Measurements from ENCODE around the gene KCNH2. TPM values are rescaled to one million over a fixed set of nuclear protein-coding genes. Genes with fewer than 3 reads are reported as not detected.

Gene KCNH2
- total and polyA plus RNA-seq, 5 donors = 113 to 163 (median 132) TPM

- H3K27ac ChIP-seq (ENCODE audit: low read length) = peak overlapping the region; percentile 88
- intact Hi-C loops (cut with DNase I) = no loop called here
- WGBS = 63% methylated on average over 9 of the region's 9 CpGs
- no peaks in the 10 kb centered on the region for H3K27me3 ChIP-seq (ENCODE audit: control insufficient read depth, insufficient read depth)
- no peak overlapping the region for H3K4me3 ChIP-seq (ENCODE audit: low read length)
- no peaks in the 10 kb centered on the region for H3K9me3 ChIP-seq (ENCODE audit: control insufficient read depth, low read length)
- peaks cover 4% of the 10 kb centered on the region for H3K4me1 ChIP-seq (ENCODE audit: control insufficient read depth, insufficient read depth, low read length)
- DNase-seq (peak in 2 of 3 donors; percentile 31 to 35), ATAC-seq (no peak)
Observed at GRCh38 chr7:150975536-150976319, 2.4 kb downstream of the KCNH2 start.

GRCh38 chr7:150974468-150975391 lies 3.4 kb downstream of the KCNH2 start:
- ATAC-seq (no peak), DNase-seq (peak; percentile 59 to 87 (median 86))
- Histone ChIP-seq H3K27me3 (ENCODE audit: control insufficient read depth, insufficient read depth) (no peaks in the 10 kb centered on the region), H3K4me1 (ENCODE audit: control insufficient read depth, insufficient read depth, low read length) (peaks cover 4% of the 10 kb centered on the region), H3K9me3 (ENCODE audit: control insufficient read depth, low read length) (no peaks in the 10 kb centered on the region), H3K27ac (ENCODE audit: low read length) (peak overlapping the region; percentile 88), H3K4me3 (ENCODE audit: low read length) (peak overlapping the region; percentile 11)
- intact Hi-C loops (cut with DNase I) = no loop called here
- 4% methylated on average over 88 of the region's 89 CpGs for WGBS

GRCh38 chr7:150973571-150974451 lies 4.3 kb downstream of the KCNH2 start:
- Histone ChIP-seq H3K27ac (ENCODE audit: low read length) (peak overlapping the region; percentile 14), H3K4me3 (ENCODE audit: low read length) (no peak overlapping the region), H3K9me3 (ENCODE audit: control insufficient read depth, low read length) (no peaks in the 10 kb centered on the region), H3K4me1 (ENCODE audit: control insufficient read depth, insufficient read depth, low read length) (peaks cover 7% of the 10 kb centered on the region), H3K27me3 (ENCODE audit: control insufficient read depth, insufficient read depth) (no peaks in the 10 kb centered on the region)
- DNase-seq (peak in 2 of 3 donors; percentile 47 to 61), ATAC-seq (no peak)
- intact Hi-C loops (cut with DNase I) = no loop called here
- 56% methylated on average over 27 of the region's 27 CpGs for WGBS

GRCh38 chr7:150972741-150973140 lies 5.4 kb downstream of the KCNH2 start:
- Histone ChIP-seq H3K27me3 (ENCODE audit: control insufficient read depth, insufficient read depth) (no peaks in the 10 kb centered on the region), H3K4me1 (ENCODE audit: control insufficient read depth, insufficient read depth, low read length) (peaks cover 7% of the 10 kb centered on the region)

GRCh38 chr7:150972023-150972468 lies 6.1 kb downstream of the KCNH2 start:
- 45% methylated on average over 12 of the region's 12 CpGs for WGBS
- ATAC-seq (peak; percentile 65 to 69), DNase-seq (peak; percentile 69 to 91 (median 91))
- Histone ChIP-seq H3K4me3 (ENCODE audit: low read length) (no peak overlapping the region), H3K27ac (ENCODE audit: low read length) (peak overlapping the region; percentile 53), H3K27me3 (ENCODE audit: control insufficient read depth, insufficient read depth) (no peaks in the 10 kb centered on the region), H3K9me3 (ENCODE audit: control insufficient read depth, low read length) (no peaks in the 10 kb centered on the region), H3K4me1 (ENCODE audit: control insufficient read depth, insufficient read depth, low read length) (peaks cover 7% of the 10 kb centered on the region)
- intact Hi-C loops (cut with DNase I) = no loop called here

More at GRCh38 chr7:150972741-150973140, 5.4 kb downstream of the KCNH2 start:
- ATAC-seq = no peak
- Histone ChIP-seq H3K4me3 (ENCODE audit: low read length) (no peak overlapping the region), H3K27ac (ENCODE audit: low read length) (peak overlapping the region; percentile 53), H3K9me3 (ENCODE audit: control insufficient read depth, low read length) (no peaks in the 10 kb centered on the region)
- intact Hi-C loops (cut with DNase I) = no loop called here
- 56% methylated on average over 8 of the region's 8 CpGs for WGBS
- peak in 2 of 3 donors; percentile 37 to 47 for DNase-seq

GRCh38 chr7:150971242-150972022 lies 6.7 kb downstream of the KCNH2 start:
- ATAC-seq (peak in 1 of 2 donors; percentile 19), DNase-seq (peak in 2 of 3 donors; percentile 68 to 76)
- Histone ChIP-seq H3K27ac (ENCODE audit: low read length) (peak overlapping the region; percentile 21), H3K4me1 (ENCODE audit: control insufficient read depth, insufficient read depth, low read length) (peaks cover 7% of the 10 kb centered on the region), H3K9me3 (ENCODE audit: control insufficient read depth, low read length) (no peaks in the 10 kb centered on the region), H3K27me3 (ENCODE audit: control insufficient read depth, insufficient read depth) (no peaks in the 10 kb centered on the region), H3K4me3 (ENCODE audit: low read length) (no peak overlapping the region)
- WGBS = 40% methylated on average over 16 of the region's 16 CpGs
- intact Hi-C loops (cut with DNase I) = no loop called here

GRCh38 chr7:150970424-150970823 lies 7.7 kb downstream of the KCNH2 start:
- WGBS = 77% methylated on average over 11 of the region's 11 CpGs
- H3K27ac ChIP-seq (ENCODE audit: low read length) = no peak overlapping the region
- intact Hi-C loops (cut with DNase I) = no loop called here
- H3K9me3 ChIP-seq (ENCODE audit: control insufficient read depth, low read length) = no peaks in the 10 kb centered on the region
- no peak for ATAC-seq
- DNase-seq = no peak
- H3K27me3 ChIP-seq (ENCODE audit: control insufficient read depth, insufficient read depth) = no peaks in the 10 kb centered on the region
- peaks cover 7% of the 10 kb centered on the region for H3K4me1 ChIP-seq (ENCODE audit: control insufficient read depth, insufficient read depth, low read length)
- no peak overlapping the region for H3K4me3 ChIP-seq (ENCODE audit: low read length)

GRCh38 chr7:150969475-150969874 lies 8.6 kb downstream of the KCNH2 start:
- no peak for ATAC-seq
- Histone ChIP-seq H3K9me3 (ENCODE audit: control insufficient read depth, low read length) (no peaks in the 10 kb centered on the region), H3K27ac (ENCODE audit: low read length) (peak overlapping the region; percentile 1), H3K4me1 (ENCODE audit: control insufficient read depth, insufficient read depth, low read length) (peaks cover 9% of the 10 kb centered on the region), H3K27me3 (ENCODE audit: control insufficient read depth, insufficient read depth) (no peaks in the 10 kb centered on the region), H3K4me3 (ENCODE audit: low read length) (no peak overlapping the region)
- 73% methylated on average over 7 of the region's 7 CpGs for WGBS
- peak in 2 of 3 donors; percentile 32 to 34 for DNase-seq
- intact Hi-C loops (cut with DNase I) = no loop called here

- H3K27ac ChIP-seq (ENCODE audit: low read length) = peak overlapping the region; percentile 33
- H3K4me1 ChIP-seq (ENCODE audit: control insufficient read depth, insufficient read depth, low read length) = peaks cover 12% of the 10 kb centered on the region
- WGBS = 48% methylated on average over 16 of the region's 16 CpGs
- no peak for ATAC-seq
- H3K27me3 ChIP-seq (ENCODE audit: control insufficient read depth, insufficient read depth) = no peaks in the 10 kb centered on the region
- intact Hi-C loops (cut with DNase I) = no loop called here
- H3K9me3 ChIP-seq (ENCODE audit: control insufficient read depth, low read length) = no peaks in the 10 kb centered on the region
- no peak overlapping the region for H3K4me3 ChIP-seq (ENCODE audit: low read length)
- peak in 2 of 3 donors; percentile 46 to 65 for DNase-seq
Observed at GRCh38 chr7:150968734-150969372, 9.3 kb downstream of the KCNH2 start.
